Chondrocyte (in vitro differentiated cells): ENCODE measurements around the gene PNMA8B. TPM values are rescaled to one million over a fixed set of nuclear protein-coding genes. Genes with fewer than 3 reads are reported as not detected.

Experiments
- DNase-seq: peaks from one replicate; pipeline ENCODE4 v3.0.0; 2021; ENCODE audit warnings: mixed read lengths, low spot score
- H3K27ac Mint-ChIP-seq: one replicate; pipeline ENCODE4 v1.8.0; 2021; ENCODE audit warnings: mild to moderate bottlenecking, moderate library complexity, mixed read lengths; ENCODE audit not compliant: unreplicated experiment
- H3K27me3 Mint-ChIP-seq: 2 replicates; pipeline ENCODE4 v1.8.0; 2021; ENCODE audit warnings: low read depth, mixed read lengths
- H3K36me3 Mint-ChIP-seq: 2 replicates; pipeline ENCODE4 v1.8.0; 2021; ENCODE audit warnings: low read depth, mixed read lengths
- H3K4me1 Mint-ChIP-seq: 2 replicates; pipeline ENCODE4 v1.8.0; 2021; ENCODE audit warnings: low read depth, mild to moderate bottlenecking, mixed read lengths
- H3K4me3 Mint-ChIP-seq: one replicate; pipeline ENCODE4 v1.8.0; 2021; ENCODE audit warnings: mild to moderate bottlenecking, moderate library complexity, mixed read lengths; ENCODE audit not compliant: unreplicated experiment
- H3K9me3 Mint-ChIP-seq: 2 replicates; pipeline ENCODE4 v1.8.0; 2021; ENCODE audit warnings: low read depth, mixed read lengths
- CTCF ChIP-seq: fragments of 200-600 bp; sonication (generic); IDR thresholded peaks from 2 replicates; pipeline ENCODE4 v1.5.0; 2021; ENCODE audit warnings: antibody characterized with exemption, mild to moderate bottlenecking, moderate library complexity
- total RNA-seq: library from RNA; stranded (reverse); gene quantifications from 3 replicates; pipeline ENCODE4 v1.2.1, GENCODE V29; 2021

PNMA8B gene
- total RNA-seq, 1 donor from 2014 or later, result 2.2 TPM

DNA sequence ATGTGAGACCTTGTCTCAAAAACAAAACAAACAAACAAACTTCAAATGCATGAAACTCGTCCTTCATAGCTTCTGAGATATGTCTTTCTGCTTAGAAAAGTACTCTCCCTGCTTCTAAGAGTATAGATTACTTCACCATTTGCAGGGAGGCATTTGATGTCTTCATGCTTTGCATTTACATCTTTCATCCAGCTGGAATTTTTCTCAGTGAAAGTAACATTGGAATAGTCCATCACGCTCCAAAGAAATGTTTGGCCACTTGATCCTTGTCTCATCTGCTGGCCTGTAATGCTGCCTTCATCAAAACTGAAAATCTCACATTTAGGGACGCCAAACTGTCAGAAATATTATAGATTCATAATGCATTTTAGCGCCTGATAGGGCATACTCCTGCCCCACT, 43.5 kb downstream of the PNMA8B start:
- H3K36me3 Mint-ChIP-seq, result peaks cover 3% of the 10 kb centered on the region
- no peak for TF ChIP-seq CTCF
- H3K27ac Mint-ChIP-seq, result no peak overlapping the region
- peaks cover 7% of the 10 kb centered on the region for H3K9me3 Mint-ChIP-seq
- H3K4me1 Mint-ChIP-seq, result peaks cover 30% of the 10 kb centered on the region
- no peaks in the 10 kb centered on the region for H3K27me3 Mint-ChIP-seq
- DNase-seq, result no peak
- H3K4me3 Mint-ChIP-seq, result no peak overlapping the region

DNA sequence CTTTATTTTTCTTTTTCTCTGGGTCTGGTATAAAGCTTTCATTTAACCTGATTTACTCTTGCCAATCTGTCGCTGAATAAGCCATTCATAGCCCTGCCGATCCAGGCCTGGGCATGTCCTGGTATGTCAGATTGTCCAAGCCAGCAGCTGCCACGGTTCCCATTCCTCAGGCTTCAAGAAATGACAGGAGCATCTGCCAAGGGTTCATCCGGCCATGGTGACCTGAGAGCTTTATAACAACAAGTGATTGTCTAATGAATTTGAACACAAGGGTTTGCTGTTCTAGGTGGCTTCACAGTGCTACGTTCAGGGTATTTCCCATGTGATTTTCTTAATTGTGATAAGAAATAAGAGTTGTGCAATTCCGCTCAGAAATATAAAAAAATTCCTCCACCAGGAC, 44.3 kb downstream of the PNMA8B start:
- no peak for TF ChIP-seq CTCF
- H3K9me3 Mint-ChIP-seq, result peaks cover 7% of the 10 kb centered on the region
- peak overlapping the region; percentile 24 for H3K4me3 Mint-ChIP-seq
- H3K27me3 Mint-ChIP-seq, result no peaks in the 10 kb centered on the region
- H3K4me1 Mint-ChIP-seq, result peaks cover 28% of the 10 kb centered on the region
- no peak for DNase-seq
- peaks cover 3% of the 10 kb centered on the region for H3K36me3 Mint-ChIP-seq
- peak overlapping the region; percentile 68 for H3K27ac Mint-ChIP-seq

GRCh38 chr19:46450737-46451136, 44.9 kb downstream of the PNMA8B start:
- no peak overlapping the region for H3K4me3 Mint-ChIP-seq
- H3K27ac Mint-ChIP-seq, result no peak overlapping the region
- peaks cover 24% of the 10 kb centered on the region for H3K4me1 Mint-ChIP-seq
- no peak for DNase-seq
- H3K27me3 Mint-ChIP-seq, result no peaks in the 10 kb centered on the region
- TF ChIP-seq CTCF, result no peak
- peaks cover 7% of the 10 kb centered on the region for H3K9me3 Mint-ChIP-seq
- H3K36me3 Mint-ChIP-seq, result peaks cover 3% of the 10 kb centered on the region

DNA sequence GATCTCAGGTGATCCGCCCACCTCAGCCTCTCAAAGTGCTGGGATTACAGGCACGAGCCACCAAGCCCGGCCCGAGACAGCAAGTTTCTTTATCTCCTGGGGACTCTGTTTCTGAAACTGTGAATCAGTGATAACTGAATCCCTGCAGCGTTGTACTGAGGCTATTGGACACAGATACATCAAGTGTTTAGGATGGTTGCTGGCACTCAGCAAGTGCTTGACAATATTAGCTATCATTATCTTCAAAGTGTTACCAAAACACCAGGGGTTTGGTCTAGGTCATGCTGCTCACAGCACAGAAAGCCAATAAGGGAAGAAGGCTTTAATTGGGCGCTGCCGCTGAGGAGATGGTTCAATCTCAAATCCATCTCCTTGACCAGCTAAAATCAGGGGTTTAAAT, 46.4 kb downstream of the PNMA8B start:
- Mint-ChIP-seq H3K36me3 (peaks cover 3% of the 10 kb centered on the region), H3K4me1 (peaks cover 24% of the 10 kb centered on the region), H3K9me3 (peaks cover 7% of the 10 kb centered on the region), H3K27ac (no peak overlapping the region), H3K4me3 (no peak overlapping the region), H3K27me3 (no peaks in the 10 kb centered on the region)
- no peak for TF ChIP-seq CTCF
- DNase-seq, result no peak

GRCh38 chr19:46448601-46449000, 47.1 kb downstream of the PNMA8B start:
- H3K4me3 Mint-ChIP-seq, result no peak overlapping the region
- H3K27ac Mint-ChIP-seq, result no peak overlapping the region
- DNase-seq, result no peak
- H3K27me3 Mint-ChIP-seq, result no peaks in the 10 kb centered on the region
- peaks cover 7% of the 10 kb centered on the region for H3K9me3 Mint-ChIP-seq
- H3K4me1 Mint-ChIP-seq, result peaks cover 24% of the 10 kb centered on the region
- TF ChIP-seq CTCF, result no peak
- H3K36me3 Mint-ChIP-seq, result peaks cover 3% of the 10 kb centered on the region
